ENCODE data around the gene BBS12. TPM values are rescaled to one million over a fixed set of nuclear protein-coding genes. Genes with fewer than 3 reads are reported as not detected.

BBS12 gene
- total and polyA plus RNA-seq, 9 of the 15 experiments (the other 6 are each of a cell fraction or from before 2014, with no cell fraction given) = 2.7 to 6.5 (median 3.3) TPM

DNA sequence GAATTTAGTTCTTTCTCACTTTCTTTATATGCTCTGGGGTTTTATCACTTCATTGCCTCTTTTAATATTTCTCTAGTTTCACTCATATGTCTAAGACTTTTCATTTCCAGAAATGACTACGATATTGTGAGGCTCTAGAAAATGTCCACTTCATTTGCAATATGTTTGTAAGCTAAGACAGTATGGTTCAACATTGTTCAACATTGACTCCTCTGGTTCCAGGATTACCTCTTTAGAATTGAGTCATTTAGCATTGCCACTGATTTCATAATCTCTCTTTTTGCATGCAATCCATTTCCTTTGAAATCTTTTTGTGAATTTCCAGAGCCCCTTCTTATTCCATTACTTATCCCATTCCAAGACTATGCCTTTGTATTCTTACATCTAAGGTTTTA, 32.3 kb downstream of the BBS12 start (continued):
- TF ChIP-seq, protein P1, sequence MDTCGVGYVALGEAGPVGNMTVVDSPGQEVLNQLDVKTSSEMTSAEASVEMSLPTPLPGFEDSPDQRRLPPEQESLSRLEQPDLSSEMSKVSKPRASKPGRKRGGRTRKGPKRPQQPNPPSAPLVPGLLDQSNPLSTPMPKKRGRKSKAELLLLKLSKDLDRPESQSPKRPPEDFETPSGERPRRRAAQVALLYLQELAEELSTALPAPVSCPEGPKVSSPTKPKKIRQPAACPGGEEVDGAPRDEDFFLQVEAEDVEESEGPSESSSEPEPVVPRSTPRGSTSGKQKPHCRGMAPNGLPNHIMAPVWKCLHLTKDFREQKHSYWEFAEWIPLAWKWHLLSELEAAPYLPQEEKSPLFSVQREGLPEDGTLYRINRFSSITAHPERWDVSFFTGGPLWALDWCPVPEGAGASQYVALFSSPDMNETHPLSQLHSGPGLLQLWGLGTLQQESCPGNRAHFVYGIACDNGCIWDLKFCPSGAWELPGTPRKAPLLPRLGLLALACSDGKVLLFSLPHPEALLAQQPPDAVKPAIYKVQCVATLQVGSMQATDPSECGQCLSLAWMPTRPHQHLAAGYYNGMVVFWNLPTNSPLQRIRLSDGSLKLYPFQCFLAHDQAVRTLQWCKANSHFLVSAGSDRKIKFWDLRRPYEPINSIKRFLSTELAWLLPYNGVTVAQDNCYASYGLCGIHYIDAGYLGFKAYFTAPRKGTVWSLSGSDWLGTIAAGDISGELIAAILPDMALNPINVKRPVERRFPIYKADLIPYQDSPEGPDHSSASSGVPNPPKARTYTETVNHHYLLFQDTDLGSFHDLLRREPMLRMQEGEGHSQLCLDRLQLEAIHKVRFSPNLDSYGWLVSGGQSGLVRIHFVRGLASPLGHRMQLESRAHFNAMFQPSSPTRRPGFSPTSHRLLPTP (IDR thresholded peaks at IDR 0.05; ENCODE audit: borderline replicate concordance, extremely low read depth, insufficient read length) = no peak
- peak; percentile 62; the same call in 1 of the 2 replicates for TF ChIP-seq EP300 (IDR thresholded peaks at IDR 0.05; ENCODE audit: low read length)
- TF ChIP-seq, protein P2, sequence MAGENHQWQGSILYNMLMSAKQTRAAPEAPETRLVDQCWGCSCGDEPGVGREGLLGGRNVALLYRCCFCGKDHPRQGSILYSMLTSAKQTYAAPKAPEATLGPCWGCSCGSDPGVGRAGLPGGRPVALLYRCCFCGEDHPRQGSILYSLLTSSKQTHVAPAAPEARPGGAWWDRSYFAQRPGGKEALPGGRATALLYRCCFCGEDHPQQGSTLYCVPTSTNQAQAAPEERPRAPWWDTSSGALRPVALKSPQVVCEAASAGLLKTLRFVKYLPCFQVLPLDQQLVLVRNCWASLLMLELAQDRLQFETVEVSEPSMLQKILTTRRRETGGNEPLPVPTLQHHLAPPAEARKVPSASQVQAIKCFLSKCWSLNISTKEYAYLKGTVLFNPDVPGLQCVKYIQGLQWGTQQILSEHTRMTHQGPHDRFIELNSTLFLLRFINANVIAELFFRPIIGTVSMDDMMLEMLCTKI (IDR thresholded peaks at IDR 0.05; ENCODE audit: partially characterized antibody) = no peak
- peak; percentile 66; the same call in 1 of the 2 replicates for TF ChIP-seq POLR2H (tag; IDR thresholded peaks at IDR 0.05; ENCODE audit: low read depth)
- TF ChIP-seq, protein P3, sequence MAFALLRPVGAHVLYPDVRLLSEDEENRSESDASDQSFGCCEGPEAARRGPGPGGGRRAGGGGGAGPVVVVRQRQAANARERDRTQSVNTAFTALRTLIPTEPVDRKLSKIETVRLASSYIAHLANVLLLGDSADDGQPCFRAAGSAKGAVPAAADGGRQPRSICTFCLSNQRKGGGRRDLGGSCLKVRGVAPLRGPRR (CRISPR knock-in tag; IDR thresholded peaks at IDR 0.05) = no peak
- no peak; the same call in 1 of the 2 replicates for TF ChIP-seq DMBX1 (CRISPR knock-in tag; IDR thresholded peaks at IDR 0.05; ENCODE audit: borderline replicate concordance)
- TF ChIP-seq, protein P4, sequence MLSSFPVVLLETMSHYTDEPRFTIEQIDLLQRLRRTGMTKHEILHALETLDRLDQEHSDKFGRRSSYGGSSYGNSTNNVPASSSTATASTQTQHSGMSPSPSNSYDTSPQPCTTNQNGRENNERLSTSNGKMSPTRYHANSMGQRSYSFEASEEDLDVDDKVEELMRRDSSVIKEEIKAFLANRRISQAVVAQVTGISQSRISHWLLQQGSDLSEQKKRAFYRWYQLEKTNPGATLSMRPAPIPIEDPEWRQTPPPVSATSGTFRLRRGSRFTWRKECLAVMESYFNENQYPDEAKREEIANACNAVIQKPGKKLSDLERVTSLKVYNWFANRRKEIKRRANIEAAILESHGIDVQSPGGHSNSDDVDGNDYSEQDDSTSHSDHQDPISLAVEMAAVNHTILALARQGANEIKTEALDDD (IDR thresholded peaks at IDR 0.05) = no peak
- no peak for TF ChIP-seq FOXA1 (IDR thresholded peaks at IDR 0.05; ENCODE audit: borderline replicate concordance)
- TF ChIP-seq BACH1 (tag; IDR thresholded peaks at IDR 0.05) = no peak
- TF ChIP-seq GTF2E2 (tag; IDR thresholded peaks at IDR 0.05) = peak; percentile 37; the same call in 1 of the 2 replicates
- TF ChIP-seq, protein P5, sequence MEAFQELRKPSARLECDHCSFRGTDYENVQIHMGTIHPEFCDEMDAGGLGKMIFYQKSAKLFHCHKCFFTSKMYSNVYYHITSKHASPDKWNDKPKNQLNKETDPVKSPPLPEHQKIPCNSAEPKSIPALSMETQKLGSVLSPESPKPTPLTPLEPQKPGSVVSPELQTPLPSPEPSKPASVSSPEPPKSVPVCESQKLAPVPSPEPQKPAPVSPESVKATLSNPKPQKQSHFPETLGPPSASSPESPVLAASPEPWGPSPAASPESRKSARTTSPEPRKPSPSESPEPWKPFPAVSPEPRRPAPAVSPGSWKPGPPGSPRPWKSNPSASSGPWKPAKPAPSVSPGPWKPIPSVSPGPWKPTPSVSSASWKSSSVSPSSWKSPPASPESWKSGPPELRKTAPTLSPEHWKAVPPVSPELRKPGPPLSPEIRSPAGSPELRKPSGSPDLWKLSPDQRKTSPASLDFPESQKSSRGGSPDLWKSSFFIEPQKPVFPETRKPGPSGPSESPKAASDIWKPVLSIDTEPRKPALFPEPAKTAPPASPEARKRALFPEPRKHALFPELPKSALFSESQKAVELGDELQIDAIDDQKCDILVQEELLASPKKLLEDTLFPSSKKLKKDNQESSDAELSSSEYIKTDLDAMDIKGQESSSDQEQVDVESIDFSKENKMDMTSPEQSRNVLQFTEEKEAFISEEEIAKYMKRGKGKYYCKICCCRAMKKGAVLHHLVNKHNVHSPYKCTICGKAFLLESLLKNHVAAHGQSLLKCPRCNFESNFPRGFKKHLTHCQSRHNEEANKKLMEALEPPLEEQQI (IDR thresholded peaks at IDR 0.05) = no peak
- no peak for TF ChIP-seq KLF16 (IDR thresholded peaks at IDR 0.05)
- TF ChIP-seq, protein P6, sequence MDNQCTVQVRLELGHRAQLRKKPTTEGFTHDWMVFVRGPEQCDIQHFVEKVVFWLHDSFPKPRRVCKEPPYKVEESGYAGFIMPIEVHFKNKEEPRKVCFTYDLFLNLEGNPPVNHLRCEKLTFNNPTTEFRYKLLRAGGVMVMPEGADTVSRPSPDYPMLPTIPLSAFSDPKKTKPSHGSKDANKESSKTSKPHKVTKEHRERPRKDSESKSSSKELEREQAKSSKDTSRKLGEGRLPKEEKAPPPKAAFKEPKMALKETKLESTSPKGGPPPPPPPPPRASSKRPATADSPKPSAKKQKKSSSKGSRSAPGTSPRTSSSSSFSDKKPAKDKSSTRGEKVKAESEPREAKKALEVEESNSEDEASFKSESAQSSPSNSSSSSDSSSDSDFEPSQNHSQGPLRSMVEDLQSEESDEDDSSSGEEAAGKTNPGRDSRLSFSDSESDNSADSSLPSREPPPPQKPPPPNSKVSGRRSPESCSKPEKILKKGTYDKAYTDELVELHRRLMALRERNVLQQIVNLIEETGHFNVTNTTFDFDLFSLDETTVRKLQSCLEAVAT (IDR thresholded peaks at IDR 0.05) = no peak
- TF ChIP-seq, protein P7, sequence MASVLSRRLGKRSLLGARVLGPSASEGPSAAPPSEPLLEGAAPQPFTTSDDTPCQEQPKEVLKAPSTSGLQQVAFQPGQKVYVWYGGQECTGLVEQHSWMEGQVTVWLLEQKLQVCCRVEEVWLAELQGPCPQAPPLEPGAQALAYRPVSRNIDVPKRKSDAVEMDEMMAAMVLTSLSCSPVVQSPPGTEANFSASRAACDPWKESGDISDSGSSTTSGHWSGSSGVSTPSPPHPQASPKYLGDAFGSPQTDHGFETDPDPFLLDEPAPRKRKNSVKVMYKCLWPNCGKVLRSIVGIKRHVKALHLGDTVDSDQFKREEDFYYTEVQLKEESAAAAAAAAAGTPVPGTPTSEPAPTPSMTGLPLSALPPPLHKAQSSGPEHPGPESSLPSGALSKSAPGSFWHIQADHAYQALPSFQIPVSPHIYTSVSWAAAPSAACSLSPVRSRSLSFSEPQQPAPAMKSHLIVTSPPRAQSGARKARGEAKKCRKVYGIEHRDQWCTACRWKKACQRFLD (CRISPR knock-in tag; IDR thresholded peaks at IDR 0.05) = peak; percentile 8; the same call in 1 of the 2 replicates
- TF ChIP-seq ZNF175 (CRISPR knock-in tag; IDR thresholded peaks at IDR 0.05; ENCODE audit: low read depth) = peak; percentile 65; the same call in 1 of the 2 replicates

All from K562 (cell line).